Fibroblast of lung (primary cell): ENCODE results near the gene KIF3A.

ENCODE experiments used
- CTCF ChIP-seq, 2 donors: IDR thresholded peaks in 1 of 2; conservative IDR thresholded peaks in 1 of 2; 1 replicate in 1 of 2; 2 replicates in 1 of 2; pipeline ENCODE4 v1.5.1; 2011 to 2012; ENCODE audit warnings: low read length in 2 of 2, control low read depth in 1 of 2, inconsistent platforms in 1 of 2, low read depth in 1 of 2, mild to moderate bottlenecking in 1 of 2
- EZH2 ChIP-seq: IDR thresholded peaks from 2 replicates; pipeline ENCODE4 v1.5.1; 2012; ENCODE audit warnings: low read length, control low read depth, mild to moderate bottlenecking; ENCODE audit errors: missing control alignments

- TF ChIP-seq CTCF (conservative IDR thresholded peaks at IDR 0.05 in 1 of 2, IDR thresholded peaks at IDR 0.05 in 1 of 2; ENCODE audit: low read depth in 1 of 2, low read length in 2 of 2) (no peak), EZH2 (no peak)
These were observed 4.8 kb upstream of the KIF3A start for GRCh38 chr5:132742158-132742557.
